Esophagus squamous epithelium (tissue), 4 donors: ENCODE data around the gene OGFR.
"Not testable (repeated sequence)": the region's sequence is repeated elsewhere in the genome, so short reads cannot be mapped to it uniquely, and the experiment has no call there.

Experiments
- CTCF ChIP-seq, 6 experiments: fragments of 450-650 bp in 4 of 6; fragments of 200-600 bp in 2 of 6; sonication (generic) in 2 of 6; IDR thresholded peaks; one replicate each; pipeline ENCODE4 v1.5.1; 2016 to 2019; ENCODE audit warnings: antibody characterized with exemption in 6 of 6, mild to moderate bottlenecking in 4 of 6, moderate library complexity in 4 of 6
- POLR2A ChIP-seq, 4 donors: fragments of 450-650 bp; IDR thresholded peaks; one replicate each; pipeline ENCODE4 v1.6.1; 2017; ENCODE audit warnings: antibody characterized with exemption in 4 of 4, mild to moderate bottlenecking in 4 of 4, moderate library complexity in 3 of 4

GRCh38 chr20:62848917-62849316, 44.3 kb downstream of the OGFR start:
- not testable (repeated sequence) for TF ChIP-seq CTCF, POLR2A (IDR thresholded peaks at IDR 0.05)
